SU-DHL-6 (cell line): ENCODE results near the gene ZFP36L1.
"Not testable (repeated sequence)": the region's sequence is repeated elsewhere in the genome, so short reads cannot be mapped to it uniquely, and the experiment has no call there.

Experiments
- CTCF ChIP-seq: fragments of 200-600 bp; sonication (generic); IDR thresholded peaks from one replicate; pipeline ENCODE4 v1.5.1; 2017; ENCODE audit warnings: antibody characterized with exemption, mild to moderate bottlenecking, low read length, moderate library complexity; ENCODE audit not compliant: insufficient read depth, poor library complexity, severe bottlenecking
- EZH2phosphoT487 ChIP-seq: fragments of 200-600 bp; sonication (generic), shearing (Covaris generic); conservative IDR thresholded peaks from 2 replicates; pipeline ENCODE4 v1.6.1; 2018; ENCODE audit warnings: mild to moderate bottlenecking, antibody characterized with exemption, low read length, moderate library complexity, mixed read lengths

- TF ChIP-seq CTCF, EZH2phosphoT487: not testable (repeated sequence)
Observed at GRCh38 chr14:68763843-68764242, 29.0 kb downstream of the ZFP36L1 start.
